Midbrain (tissue), 1 donor: ENCODE measurements around the gene EYA4.

Experiments used
- DNase-seq: peaks from one replicate; lab custom pipeline; 2025; lab: John Stamatoyannopoulos, UW

The EYA4 gene

DNA sequence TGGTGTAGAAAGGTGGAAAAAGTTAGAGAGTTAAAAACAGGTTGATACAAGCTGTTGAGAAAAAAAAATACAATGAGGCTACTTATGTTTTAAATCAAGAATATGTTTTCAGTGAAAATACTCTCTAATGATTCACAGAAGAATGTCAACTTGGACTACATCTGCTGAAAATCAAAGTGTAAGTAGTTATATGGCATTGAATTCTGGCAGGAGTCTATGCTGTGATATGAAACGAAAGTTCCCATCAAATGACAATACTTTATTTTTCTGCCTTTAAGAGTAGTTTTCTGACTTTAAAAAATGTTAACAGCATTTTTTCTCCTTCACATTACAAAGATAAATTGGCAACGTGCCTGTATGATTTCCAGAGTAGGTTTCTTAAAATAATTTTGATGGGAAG, 158.3 kb downstream of the EYA4 start:
- DNase-seq: no peak

DNA sequence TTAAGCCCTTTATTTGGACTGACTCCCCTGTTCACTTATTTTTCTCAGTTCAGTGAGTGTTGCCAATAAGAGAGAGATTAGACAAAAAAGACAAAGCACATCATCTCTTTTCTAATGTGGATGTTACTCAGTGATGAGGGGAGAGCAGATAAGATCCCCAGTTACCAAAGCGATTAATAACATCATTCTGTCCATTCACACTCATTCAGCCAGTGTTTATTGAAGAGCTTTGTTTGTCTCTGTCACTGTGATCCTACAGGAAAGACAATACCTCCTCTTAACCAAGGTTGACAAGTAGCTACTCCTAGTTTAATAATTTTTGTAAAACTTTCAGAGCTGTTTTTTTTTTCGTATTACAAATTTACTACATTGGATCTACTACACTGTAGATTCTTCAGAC, 163.0 kb downstream of the EYA4 start:
- no peak for DNase-seq

GRCh38 chr6:133404728-133405127, 163.6 kb downstream of the EYA4 start:
- no peak for DNase-seq

GRCh38 chr6:133407320-133408100, 166.4 kb downstream of the EYA4 start:
- no peak for DNase-seq

GRCh38 chr6:133408132-133408531, 167.0 kb downstream of the EYA4 start:
- no peak for DNase-seq

DNA sequence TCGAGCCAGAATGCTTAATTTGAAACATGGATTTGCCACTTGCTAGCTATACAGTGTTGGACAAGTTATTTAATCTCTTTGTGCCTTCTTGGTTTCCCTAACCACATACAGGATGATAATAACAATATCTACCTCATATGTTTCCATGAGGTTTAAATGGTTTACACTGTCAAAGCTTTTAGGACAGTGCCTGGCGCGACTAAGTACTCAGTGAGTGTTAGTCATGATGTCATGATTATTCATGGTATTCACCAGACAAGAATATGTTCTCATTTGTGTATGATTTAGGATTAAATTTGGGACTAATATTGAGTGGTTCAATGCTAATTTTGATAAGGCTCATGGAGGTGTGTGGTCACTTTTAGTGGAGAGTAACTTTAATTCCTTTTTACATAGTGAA, 167.4 kb downstream of the EYA4 start:
- no peak for DNase-seq

- no peak for DNase-seq
Observed at GRCh38 chr6:133410638-133411435, 169.7 kb downstream of the EYA4 start.

DNA sequence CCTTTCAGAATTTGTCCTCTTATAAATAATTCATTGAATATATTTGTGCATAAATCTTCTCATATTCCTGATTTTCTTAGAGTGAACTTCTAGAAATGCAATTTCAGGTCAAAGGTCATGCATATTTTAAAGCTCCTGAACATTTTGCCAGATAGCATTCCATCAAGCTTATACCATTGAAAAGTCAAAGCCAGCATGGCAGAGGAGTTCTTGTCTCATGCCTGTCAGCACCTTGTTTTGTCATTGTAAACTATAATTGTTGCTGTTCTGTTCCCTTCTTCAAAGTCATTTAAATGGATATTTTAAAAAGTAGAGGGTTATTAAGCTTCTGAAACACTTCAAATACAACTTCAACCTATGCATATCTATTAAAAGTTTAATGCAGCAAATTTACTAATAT, 170.6 kb downstream of the EYA4 start:
- no peak for DNase-seq

DNA sequence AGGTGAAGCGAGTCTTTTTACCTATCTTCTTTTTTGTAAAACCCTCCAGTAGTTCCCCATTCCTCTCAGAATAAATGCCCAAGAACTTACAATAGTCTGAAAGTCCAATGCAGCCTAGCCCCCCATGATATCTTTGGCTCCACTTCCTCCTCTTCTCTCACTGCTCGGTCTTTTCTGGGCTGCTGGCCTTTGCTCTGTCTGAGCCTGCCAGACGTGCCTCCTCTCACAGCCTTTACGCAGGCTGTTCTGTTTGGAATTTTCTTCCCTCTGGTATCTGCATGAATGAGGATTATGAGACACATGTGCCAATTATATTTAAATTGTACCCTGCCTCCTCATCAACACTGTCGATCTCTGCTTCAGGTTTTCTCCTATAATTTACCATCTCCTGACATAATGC, 174.1 kb downstream of the EYA4 start:
- DNase-seq: no peak

DNA sequence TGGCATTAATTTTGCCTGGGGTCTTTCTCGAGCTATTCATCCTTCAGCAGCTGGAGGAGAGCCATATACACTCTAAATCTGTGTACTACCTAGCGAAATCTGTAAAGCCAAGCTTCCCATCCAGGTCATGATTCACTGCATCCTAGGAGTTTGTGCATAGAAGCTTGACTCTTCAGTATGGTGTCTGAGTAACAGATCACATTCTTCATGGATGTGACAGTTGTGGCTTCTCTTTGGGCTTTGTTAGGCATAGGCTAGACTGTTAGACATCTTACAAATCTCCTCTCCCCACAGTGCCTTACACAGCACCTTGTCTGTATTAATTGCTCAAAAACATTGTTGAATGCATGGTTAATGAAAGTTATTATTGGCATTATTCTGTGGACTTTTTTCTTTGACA, 177.0 kb downstream of the EYA4 start:
- no peak for DNase-seq

DNA sequence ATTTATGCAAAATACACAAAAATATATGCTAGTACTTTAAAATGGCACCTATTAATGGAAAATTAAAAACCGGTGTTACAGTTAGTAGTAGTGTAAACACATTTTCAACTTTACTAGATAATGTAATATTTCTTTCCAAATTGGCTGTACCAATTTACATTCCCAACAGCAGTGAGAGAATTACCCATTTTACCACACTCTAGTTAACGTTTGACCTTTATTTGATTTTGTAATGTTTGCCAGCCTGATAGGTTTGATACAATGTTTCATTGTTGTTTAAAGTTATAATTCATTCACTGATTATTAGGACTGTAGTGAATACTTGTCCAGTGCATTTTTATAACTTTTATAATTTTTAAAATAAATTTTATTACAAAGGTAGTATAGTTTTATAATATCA, 182.1 kb downstream of the EYA4 start:
- DNase-seq: no peak

DNA sequence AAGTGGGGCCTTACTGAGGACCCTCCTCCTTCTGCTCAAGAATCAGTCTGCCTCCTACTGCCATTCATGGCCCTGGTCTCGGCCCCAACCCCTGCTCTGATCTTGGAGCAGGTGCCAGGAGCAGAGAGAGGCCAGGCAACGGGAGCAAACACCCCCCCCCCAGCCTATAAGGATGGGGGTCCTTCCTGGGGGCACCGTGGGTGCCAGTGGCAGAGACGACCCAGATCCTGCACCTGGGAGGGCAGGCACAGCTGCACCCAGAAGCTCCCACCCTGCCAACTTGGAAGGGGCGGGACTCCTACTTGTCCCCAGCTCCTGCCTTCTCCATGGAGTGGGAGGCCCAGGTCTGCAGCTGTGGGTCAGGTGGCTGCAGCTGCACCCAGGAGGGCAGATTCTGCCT, 183.2 kb downstream of the EYA4 start:
- no peak for DNase-seq

GRCh38 chr6:133426038-133426437, 184.9 kb downstream of the EYA4 start:
- DNase-seq: no peak

- DNase-seq: no peak
Observed at GRCh38 chr6:133428295-133428694, 187.1 kb downstream of the EYA4 start.

DNA sequence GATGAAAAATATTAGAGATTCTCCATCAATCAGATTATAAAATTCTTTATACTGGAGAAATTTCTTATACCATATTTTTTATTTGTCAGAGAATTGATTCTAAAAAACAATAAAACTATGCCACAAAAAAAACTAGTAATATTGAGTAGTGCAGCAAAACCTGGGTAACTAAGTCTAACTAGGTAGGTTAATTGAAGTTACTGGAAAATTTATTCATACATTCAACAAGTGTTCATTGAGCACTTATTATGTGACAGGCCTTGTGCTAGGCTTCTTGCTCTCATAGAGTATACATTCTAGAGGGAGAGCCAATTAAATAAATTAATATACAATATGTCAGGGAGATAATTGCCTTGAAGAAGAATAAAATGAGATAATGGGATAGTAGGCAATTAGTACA, 189.4 kb downstream of the EYA4 start:
- DNase-seq: no peak

DNA sequence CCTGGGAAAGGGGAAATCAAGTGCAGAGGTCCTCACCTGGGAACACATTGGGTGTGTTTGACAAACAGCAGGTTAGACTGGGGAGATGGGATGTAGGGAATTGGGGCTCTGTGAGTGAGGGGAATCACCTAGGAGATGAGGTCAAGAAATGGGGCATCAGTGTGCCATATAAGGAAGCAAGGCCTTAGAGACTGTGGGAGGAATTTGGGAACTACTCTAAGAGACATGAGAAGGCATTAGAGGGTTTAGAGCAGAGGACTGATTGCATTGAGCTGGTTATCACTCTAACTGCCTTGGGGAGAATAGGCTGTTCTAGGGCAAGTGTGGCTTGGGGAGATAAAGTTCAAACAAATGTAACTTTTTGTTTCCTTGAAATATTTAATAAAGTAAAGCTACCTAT, 189.9 kb downstream of the EYA4 start:
- DNase-seq: no peak

GRCh38 chr6:133432021-133432989, 191.1 kb downstream of the EYA4 start:
- no peak for DNase-seq

DNA sequence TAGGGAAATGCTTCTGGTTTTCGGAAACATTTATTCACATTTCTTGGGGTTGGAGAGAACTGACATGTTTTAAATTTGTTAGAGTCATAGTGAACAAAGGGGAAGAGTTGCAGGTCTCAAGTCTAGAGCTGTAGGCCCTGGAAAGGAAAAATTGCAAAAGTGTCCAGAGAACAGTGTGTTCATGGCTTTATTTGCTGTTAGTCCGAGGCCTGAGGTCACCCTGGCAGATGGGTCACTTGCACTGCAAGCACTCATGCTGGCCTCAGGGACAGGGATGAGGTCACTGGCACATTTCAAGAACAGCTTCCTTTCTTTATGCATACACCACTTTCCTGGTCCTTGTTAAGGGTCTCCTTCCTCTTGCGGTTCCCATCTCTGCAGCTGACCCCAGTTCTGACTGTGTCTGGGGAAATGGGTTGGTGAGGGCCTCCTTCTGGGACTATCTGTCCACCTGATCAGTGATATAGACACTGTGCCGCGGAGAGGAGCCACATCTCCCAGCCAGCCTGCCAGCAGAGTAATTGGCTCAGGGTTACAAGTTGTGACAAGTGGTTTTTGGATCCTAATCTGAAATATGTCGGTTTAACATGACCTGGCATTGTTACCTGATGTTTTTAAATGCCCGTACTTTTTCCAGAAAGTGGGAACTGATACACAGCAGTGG, 194.0 kb downstream of the EYA4 start:
- DNase-seq: no peak

DNA sequence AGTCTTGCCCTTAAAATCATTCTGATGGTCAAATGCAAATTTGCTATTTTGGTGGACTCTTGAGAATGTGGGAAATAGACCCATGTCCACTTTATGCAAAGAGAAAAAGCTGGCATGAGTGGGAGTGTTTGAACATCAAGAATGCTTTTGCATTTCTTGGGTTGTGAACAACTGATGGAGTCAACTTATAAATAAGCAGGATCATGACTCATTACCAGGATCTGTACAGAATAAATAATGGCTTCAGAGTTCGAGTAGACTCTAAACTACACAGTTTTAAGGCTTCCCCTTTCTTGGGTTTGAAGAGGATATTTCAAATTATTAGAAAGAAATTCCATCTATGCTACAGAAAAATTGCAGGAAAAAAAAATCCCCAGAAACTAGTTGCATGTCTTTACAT, 195.5 kb downstream of the EYA4 start:
- no peak for DNase-seq

GRCh38 chr6:133441491-133441890, 200.3 kb downstream of the EYA4 start:
- DNase-seq: no peak

DNA sequence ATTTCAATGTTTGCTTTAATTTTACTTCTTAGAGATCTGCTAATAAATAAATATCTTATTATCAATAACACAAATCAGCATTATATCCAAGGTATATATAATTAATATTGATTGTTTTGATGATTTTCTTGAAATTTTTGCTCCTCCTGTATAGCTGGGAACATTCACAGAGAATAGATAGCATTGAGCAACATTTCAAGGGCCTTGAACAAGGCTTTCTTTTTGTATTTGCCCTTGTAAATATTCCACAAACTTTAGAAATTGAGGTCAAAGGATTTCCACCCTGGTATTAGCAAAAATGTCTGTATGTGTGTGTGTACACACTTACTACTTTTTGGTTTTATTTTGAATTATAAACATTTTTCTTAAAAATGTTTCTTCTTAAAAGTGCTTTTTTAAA, 205.6 kb downstream of the EYA4 start:
- no peak for DNase-seq

- no peak for DNase-seq
Observed at GRCh38 chr6:133447924-133448323, 206.8 kb downstream of the EYA4 start.
